HepG2 (cell line): Measurements from ENCODE around the gene INHBE. TPM values are rescaled to one million over a fixed set of nuclear protein-coding genes. Genes with fewer than 3 reads are reported as not detected.

Experiments used
- ATF2 ChIP-seq: sonication (generic); formaldehyde crosslinking; IDR thresholded peaks from 2 replicates; pipeline ENCODE4 v1.4.0; 2020; ENCODE audit warnings: missing genetic modification reagents
- CREM ChIP-seq, 2 experiments: sonication (generic) in 1 of 2; formaldehyde crosslinking in 1 of 2; IDR thresholded peaks; 2 replicates each; pipeline versions ENCODE4 v1.4.0 to v1.6.1; 2016 to 2020; ENCODE audit warnings: antibody characterized with exemption in 1 of 2, mild to moderate bottlenecking in 1 of 2, missing genetic modification reagents in 1 of 2
- ELF1 ChIP-seq: sonication (generic); formaldehyde crosslinking; IDR thresholded peaks from 2 replicates; pipeline ENCODE4 v1.4.0; 2020; ENCODE audit warnings: missing genetic modification reagents
- IKZF5 ChIP-seq: IDR thresholded peaks from 2 replicates; pipeline ENCODE4 v1.6.1; 2018; ENCODE audit warnings: missing genetic modification reagents, mild to moderate bottlenecking, missing compliant biosample characterization
- JUNB ChIP-seq: sonication (generic); formaldehyde crosslinking; IDR thresholded peaks from 2 replicates; pipeline ENCODE4 v1.8.0; 2022; ENCODE audit warnings: missing genetic modification reagents, mild to moderate bottlenecking, borderline replicate concordance
- JUND ChIP-seq: sonication (generic); formaldehyde crosslinking; IDR thresholded peaks from 2 replicates; pipeline ENCODE4 v1.8.0; 2022; ENCODE audit warnings: mild to moderate bottlenecking, missing genetic modification reagents
- SMARCC2 ChIP-seq: fragments of 450-650 bp; IDR thresholded peaks from 2 replicates; pipeline ENCODE4 v1.6.1; 2017; ENCODE audit warnings: antibody characterized with exemption, mild to moderate bottlenecking
- SNAPC4 ChIP-seq: sonication (generic); formaldehyde crosslinking; IDR thresholded peaks from 2 replicates; pipeline ENCODE4 v1.4.0; 2020; ENCODE audit warnings: mild to moderate bottlenecking, missing genetic modification reagents
- SRF ChIP-seq: IDR thresholded peaks from 2 replicates; pipeline ENCODE4 v1.6.1; 2011; ENCODE audit warnings: mild to moderate bottlenecking, low read depth, low read length, moderate library complexity
- TEF ChIP-seq: sonication (generic); formaldehyde crosslinking; IDR thresholded peaks from 2 replicates; pipeline ENCODE4 v1.5.0; 2020; ENCODE audit warnings: missing genetic modification reagents
- XRCC5 ChIP-seq: fragments of 200-400 bp; formaldehyde crosslinking; optimal IDR thresholded peaks from 2 replicates; pipeline ENCODE3; 2017; ENCODE audit warnings: mild to moderate bottlenecking, low read length
- ZBTB21 ChIP-seq: sonication (generic); formaldehyde crosslinking; IDR thresholded peaks from 2 replicates; pipeline ENCODE4 v1.4.0; 2020; ENCODE audit warnings: missing genetic modification reagents
- ZFP37 ChIP-seq: sonication (generic); formaldehyde crosslinking; IDR thresholded peaks from 2 replicates; pipeline ENCODE4 v1.4.0; 2020; ENCODE audit warnings: missing genetic modification reagents, borderline replicate concordance
- ZFP91 ChIP-seq: sonication (generic); formaldehyde crosslinking; IDR thresholded peaks from 2 replicates; pipeline ENCODE4 v1.9.0; 2022; ENCODE audit warnings: missing genetic modification reagents, mild to moderate bottlenecking, borderline replicate concordance
- ZNF138 ChIP-seq: sonication (generic); formaldehyde crosslinking; IDR thresholded peaks from 2 replicates; pipeline ENCODE4 v1.5.0; 2020; ENCODE audit warnings: mild to moderate bottlenecking, low read depth, missing genetic modification reagents
- ZNF251 ChIP-seq: sonication (generic); formaldehyde crosslinking; IDR thresholded peaks from 2 replicates; pipeline ENCODE4 v1.9.0; 2021; ENCODE audit warnings: mild to moderate bottlenecking, missing genetic modification reagents
- ZNF296 ChIP-seq: sonication (generic); formaldehyde crosslinking; conservative IDR thresholded peaks from 2 replicates; pipeline ENCODE4 v1.5.0; 2020; ENCODE audit warnings: mild to moderate bottlenecking, missing genetic modification reagents
- ZNF460 ChIP-seq: sonication (generic); formaldehyde crosslinking; IDR thresholded peaks from 2 replicates; pipeline ENCODE4 v1.5.1; 2020; ENCODE audit warnings: missing genetic modification reagents, mild to moderate bottlenecking, borderline replicate concordance
- ZNF724P ChIP-seq: sonication (generic); formaldehyde crosslinking; IDR thresholded peaks from 2 replicates; pipeline ENCODE4 v1.8.0; 2022; ENCODE audit warnings: missing genetic modification reagents, borderline replicate concordance
- polyA plus RNA-seq, 8 experiments: library from polyadenylated mRNA; depleted of rRNA in 3 of 8; stranded (reverse) in 7 of 8; unstranded in 1 of 8; fragments of >200 nt; fragmentation: Illumina TruSeq in 4 of 8; extraction: Trizol in 4 of 8; gene quantifications; 2 replicates each; pipeline versions ENCODE4 v1.2.1 to v1.2.3, GENCODE V29; 2011 to 2016; ENCODE audit warnings: low read depth in 4 of 8, missing spikeins in 1 of 8, mixed read lengths in 1 of 8; ENCODE audit not compliant: insufficient read depth in 1 of 8
- total RNA-seq, 5 experiments: library from RNA; depleted of rRNA; stranded (reverse); fragments of >200 nt; fragmentation: Illumina TruSeq; extraction: Trizol; gene quantifications; 2 replicates each; pipeline ENCODE4 v1.2.3, GENCODE V29; 2016; ENCODE audit warnings: low read depth in 1 of 5

INHBE gene
- total and polyA plus RNA-seq, 2 of the 13 experiments (the other 11 are each of a cell fraction or from before 2014, with no cell fraction given) = 17.0 to 32.0 TPM

GRCh38 chr12:57454566-57455373 is at the start of gene INHBE (continued):
- peak; percentile 54; the same call in 1 of the 2 replicates for TF ChIP-seq SRF
- peak; percentile 46; the same call in 1 of the 2 replicates for TF ChIP-seq ZNF296 (CRISPR knock-in tag)
- no peak for TF ChIP-seq ZNF460 (CRISPR knock-in tag)
- TF ChIP-seq IKZF5 (CRISPR knock-in tag) = peak; percentile 87
- peak; percentile 82; the same call in 1 of the 2 replicates for TF ChIP-seq ZFP91 (CRISPR knock-in tag)
- no peak; the same call in 1 of the 2 replicates for TF ChIP-seq ZFP37 (CRISPR knock-in tag)
- peak; percentile 54; the same call in 1 of the 2 replicates for TF ChIP-seq JUNB (CRISPR knock-in tag)
- TF ChIP-seq JUND (CRISPR knock-in tag) = peak; percentile 87
- no peak for TF ChIP-seq TEF (CRISPR knock-in tag)
- peak; percentile 62 for TF ChIP-seq XRCC5
- no peak for TF ChIP-seq ZBTB21 (CRISPR knock-in tag)
- no peak for TF ChIP-seq ZNF724P (CRISPR knock-in tag)
- TF ChIP-seq ZNF251 = no peak
- no peak for TF ChIP-seq SMARCC2
- no peak for TF ChIP-seq ZNF138 (CRISPR knock-in tag)
- no peak for TF ChIP-seq ELF1 (CRISPR knock-in tag)
- TF ChIP-seq SNAPC4 = no peak
- TF ChIP-seq ATF2 (CRISPR knock-in tag) = peak; percentile 86
- TF ChIP-seq CREM (IDR thresholded peaks at IDR 0.05) = peak; percentile 66
- TF ChIP-seq CREM (CRISPR knock-in tag; IDR thresholded peaks at IDR 0.05) = no peak
